Caco-2 (cell line): ENCODE results near the gene RBBP6. TPM values are rescaled to one million over a fixed set of nuclear protein-coding genes. Genes with fewer than 3 reads are reported as not detected.
A peak's percentile ranks its signal among the peaks of the same experiment; 100 is the strongest.

Experiments
- BruUV-seq: library from RNA; stranded (reverse); fragments of 400-500 nt; replicated peaks from 2 replicates; lab custom pipeline; 2021; lab: Mats Ljungman, UMichigan
- CTCF ChIA-PET: fragments of 300-600 bp; sonication (Branson Sonifier 250); formaldehyde crosslinking; loops from one replicate; lab custom pipeline; 2022; ENCODE audit warnings: antibody characterized with exemption; lab: Charles Lee
- POLR2A ChIA-PET: fragments of 300-600 bp; sonication (Branson Sonifier 250); formaldehyde crosslinking; loops from one replicate; lab custom pipeline; 2022; ENCODE audit warnings: antibody characterized with exemption; lab: Charles Lee
- DNase-seq, 2 experiments: peaks; one replicate each; pipeline versions ENCODE4 v3.0.0 to v3.0.0-alpha.2; 2020 to 2022
- H3K27me3 ChIP-seq: replicated peaks from 2 replicates; pipeline ENCODE4 v1.6.0; 2011; ENCODE audit warnings: low read length; ENCODE audit not compliant: control insufficient read depth, insufficient read depth
- H3K36me3 ChIP-seq: 2 replicates; pipeline ENCODE4 v1.5.1; 2011; ENCODE audit warnings: low read length; ENCODE audit not compliant: control insufficient read depth, insufficient read depth
- H3K4me1 ChIP-seq: fragments of 250-450 bp; sonication (Bioruptor Pico); 2 replicates; pipeline ENCODE4 v1.5.1; 2020; ENCODE audit warnings: mild to moderate bottlenecking
- H3K4me3 ChIP-seq: 2 replicates; pipeline ENCODE4 v1.5.1; 2011; ENCODE audit warnings: low read depth, mild to moderate bottlenecking, control low read depth, low read length
- H3K9me3 ChIP-seq: fragments of 250-450 bp; sonication (Bioruptor Pico); 2 replicates; pipeline ENCODE4 v1.5.1; 2020; ENCODE audit warnings: mild to moderate bottlenecking, moderate library complexity
- H3K27ac Mint-ChIP-seq: one replicate; pipeline ENCODE4 v1.8.0; 2022; ENCODE audit warnings: mixed read lengths; ENCODE audit not compliant: unreplicated experiment
- H3K27me3 Mint-ChIP-seq: one replicate; pipeline ENCODE4 v1.8.0; 2022; ENCODE audit warnings: mixed read lengths; ENCODE audit not compliant: insufficient read depth, unreplicated experiment
- H3K36me3 Mint-ChIP-seq: one replicate; pipeline ENCODE4 v1.8.0; 2022; ENCODE audit warnings: mild to moderate bottlenecking, mixed read lengths; ENCODE audit not compliant: insufficient read depth, unreplicated experiment
- H3K4me1 Mint-ChIP-seq: one replicate; pipeline ENCODE4 v1.8.0; 2022; ENCODE audit warnings: low read depth, mixed read lengths; ENCODE audit not compliant: unreplicated experiment
- H3K4me3 Mint-ChIP-seq: one replicate; pipeline ENCODE4 v1.8.0; 2022; ENCODE audit warnings: mild to moderate bottlenecking, moderate library complexity, mixed read lengths; ENCODE audit not compliant: unreplicated experiment
- H3K9me3 Mint-ChIP-seq: one replicate; pipeline ENCODE4 v1.8.0; 2022; ENCODE audit warnings: mixed read lengths; ENCODE audit not compliant: unreplicated experiment
- CTCF ChIP-seq, 2 experiments: fragments of 200-600 bp in 1 of 2; IDR thresholded peaks; 1 replicate in 1 of 2; 2 replicates in 1 of 2; pipeline versions ENCODE4 v1.5.1 to v1.8.0; 2011 to 2022; ENCODE audit warnings: antibody characterized with exemption in 1 of 2, control low read depth in 1 of 2, inconsistent platforms in 1 of 2, low read depth in 1 of 2, low read length in 1 of 2, mild to moderate bottlenecking in 1 of 2, moderate library complexity in 1 of 2; ENCODE audit not compliant: insufficient read depth in 1 of 2, severe bottlenecking in 1 of 2, unreplicated experiment in 1 of 2
- intact Hi-C: fragments of 100-400 bp; cut with micrococcal nuclease; formaldehyde crosslinking; loops from one replicate; pipeline ENCODE4 v1.10.0; 2022; ENCODE audit not compliant: unreplicated experiment
- total RNA-seq: library from RNA; stranded (reverse); gene quantifications from 2 replicates; pipeline ENCODE4 v1.2.3, GENCODE V29; 2022

RBBP6 gene
- total RNA-seq, 1 experiment from 2014 or later: 38.7 TPM

- H3K9me3 ChIP-seq: no peaks in the 10 kb centered on the region
- Mint-ChIP-seq H3K36me3 (no peaks in the 10 kb centered on the region), H3K4me1 (no peaks in the 10 kb centered on the region), H3K4me3 (no peak overlapping the region), H3K27me3 (no peaks in the 10 kb centered on the region), H3K9me3 (no peaks in the 10 kb centered on the region), H3K27ac (no peak overlapping the region)
- intact Hi-C loops: no loop called here
- H3K27me3 ChIP-seq: no peaks in the 10 kb centered on the region
- POLR2A ChIA-PET: no interaction called here
- no TSS peak for BruUV-seq
- DNase-seq: no peak
- peaks cover 16% of the 10 kb centered on the region; the same call in 1 of the 2 replicates for H3K4me1 ChIP-seq
- CTCF ChIA-PET: no interaction called here
- TF ChIP-seq CTCF (IDR thresholded peaks at IDR 0.05; ENCODE audit: insufficient read depth in 1 of 2, low read depth in 1 of 2, low read length in 1 of 2, severe bottlenecking in 1 of 2, unreplicated experiment in 1 of 2): no peak
- H3K36me3 ChIP-seq: no peaks in the 10 kb centered on the region
- no peak overlapping the region for H3K4me3 ChIP-seq
These were observed 14.3 kb upstream of the RBBP6 start for GRCh38 chr16:24524855-24525677.

- H3K4me1 ChIP-seq: peaks cover 16% of the 10 kb centered on the region; the same call in 1 of the 2 replicates
- no peaks in the 10 kb centered on the region for H3K36me3 ChIP-seq
- no peak for TF ChIP-seq CTCF (IDR thresholded peaks at IDR 0.05; ENCODE audit: insufficient read depth in 1 of 2, low read depth in 1 of 2, low read length in 1 of 2, severe bottlenecking in 1 of 2, unreplicated experiment in 1 of 2)
- DNase-seq: peak; percentile 34 to 57
- no peaks in the 10 kb centered on the region for H3K4me1 Mint-ChIP-seq
- intact Hi-C loops: no loop called here
- H3K27me3 Mint-ChIP-seq: no peaks in the 10 kb centered on the region
- H3K9me3 Mint-ChIP-seq: no peaks in the 10 kb centered on the region
- no peaks in the 10 kb centered on the region for H3K9me3 ChIP-seq
- no peaks in the 10 kb centered on the region for H3K27me3 ChIP-seq
- H3K27ac Mint-ChIP-seq: no peak overlapping the region
- ChIA-PET POLR2A (interaction anchor here (1.0 kb wide), 1 partner anchor 13 kb away, joined by 3 read pairs; the partner anchor contains the start of gene RBBP6), CTCF (no interaction called here)
- no peaks in the 10 kb centered on the region for H3K36me3 Mint-ChIP-seq
- BruUV-seq: no TSS peak
- H3K4me3 ChIP-seq: no peak overlapping the region
- no peak overlapping the region for H3K4me3 Mint-ChIP-seq
These were observed 13.3 kb upstream of the RBBP6 start for GRCh38 chr16:24525970-24526559.

GRCh38 chr16:24526701-24527495 is 12.5 kb upstream of the RBBP6 start:
- no peak for DNase-seq
- no peak overlapping the region for H3K27ac Mint-ChIP-seq
- no peak overlapping the region for H3K4me3 Mint-ChIP-seq
- no peaks in the 10 kb centered on the region for H3K4me1 Mint-ChIP-seq
- ChIA-PET POLR2A (interaction anchor here (1.0 kb wide), 1 partner anchor 12 kb away, joined by 3 read pairs; the partner anchor contains the start of gene RBBP6), CTCF (no interaction called here)
- no peaks in the 10 kb centered on the region for H3K9me3 ChIP-seq
- H3K4me3 ChIP-seq: no peak overlapping the region
- no peaks in the 10 kb centered on the region for H3K9me3 Mint-ChIP-seq
- no peak for TF ChIP-seq CTCF (IDR thresholded peaks at IDR 0.05; ENCODE audit: insufficient read depth in 1 of 2, low read depth in 1 of 2, low read length in 1 of 2, severe bottlenecking in 1 of 2, unreplicated experiment in 1 of 2)
- H3K36me3 ChIP-seq: no peaks in the 10 kb centered on the region
- H3K4me1 ChIP-seq: peaks cover 16% of the 10 kb centered on the region; the same call in 1 of the 2 replicates
- H3K36me3 Mint-ChIP-seq: no peaks in the 10 kb centered on the region
- no peaks in the 10 kb centered on the region for H3K27me3 Mint-ChIP-seq
- no TSS peak for BruUV-seq
- no peaks in the 10 kb centered on the region for H3K27me3 ChIP-seq
- intact Hi-C loops: no loop called here
